Activated CD8-positive, alpha-beta T cell treated with anti-CD3 and anti-CD28 coated beads for 36 hours (primary cell): ENCODE measurements around the gene AVEN. TPM values are rescaled to one million over a fixed set of nuclear protein-coding genes. Genes with fewer than 3 reads are reported as not detected.
A peak's percentile ranks its signal among the peaks of the same experiment; 100 is the strongest.

Source experiments
- ATAC-seq: fragments of 200-7000 bp; cut with Tn5 transposase; one replicate; pipeline ENCODE4 v1.10.0; 2021; ENCODE audit warnings: mild to moderate bottlenecking, moderate library complexity
- CTCF ChIA-PET: fragments of 350-600 bp; sonication (Branson Sonifier 250); formaldehyde crosslinking; loops from one replicate; lab custom pipeline; 2021; ENCODE audit warnings: antibody characterized with exemption; lab: Charles Lee
- POLR2A ChIA-PET: fragments of 350-600 bp; sonication (Branson Sonifier 250); formaldehyde crosslinking; loops from one replicate; lab custom pipeline; 2021; ENCODE audit warnings: antibody characterized with exemption; lab: Charles Lee
- DNase-seq: peaks from one replicate; pipeline ENCODE4 v3.0.0-alpha.2; 2020
- H3K27ac Mint-ChIP-seq: one replicate; pipeline ENCODE4 v1.8.0; 2021; ENCODE audit warnings: mild to moderate bottlenecking, mixed read lengths
- H3K27me3 Mint-ChIP-seq: one replicate; pipeline ENCODE4 v1.8.0; 2021; ENCODE audit warnings: mixed read lengths
- H3K36me3 Mint-ChIP-seq: one replicate; pipeline ENCODE4 v1.8.0; 2021; ENCODE audit warnings: low read depth, mixed read lengths
- H3K4me1 Mint-ChIP-seq: one replicate; pipeline ENCODE4 v1.8.0; 2021; ENCODE audit warnings: low read depth, mixed read lengths
- H3K4me3 Mint-ChIP-seq: one replicate; pipeline ENCODE4 v1.8.0; 2021; ENCODE audit warnings: mild to moderate bottlenecking, moderate library complexity, mixed read lengths
- H3K9me3 Mint-ChIP-seq: one replicate; pipeline ENCODE4 v1.8.0; 2021; ENCODE audit warnings: mixed read lengths
- CTCF ChIP-seq: fragments of 200-600 bp; IDR thresholded peaks from one replicate; pipeline ENCODE4 v1.8.0; 2022; ENCODE audit warnings: antibody characterized with exemption, mild to moderate bottlenecking
- intact Hi-C: fragments of 100-400 bp; cut with micrococcal nuclease; formaldehyde crosslinking; loops from one replicate; pipeline ENCODE4 v1.10.0; 2022
- total RNA-seq, 2 experiments: library from RNA; stranded (reverse); gene quantifications; one replicate each; pipeline ENCODE4 v1.2.3, GENCODE V29; 2021

The AVEN gene
- total RNA-seq, 2 experiments from 2014 or later = 8.8 to 13.0 TPM

GRCh38 chr15:34043813-34044212 is 4.8 kb upstream of the AVEN start:
- intact Hi-C loops = no loop called here
- no peak for TF ChIP-seq CTCF
- peaks cover 1% of the 10 kb centered on the region for H3K9me3 Mint-ChIP-seq
- DNase-seq (no peak), ATAC-seq (no peak)
- H3K4me3 Mint-ChIP-seq = no peak overlapping the region
- H3K4me1 Mint-ChIP-seq = peaks cover 19% of the 10 kb centered on the region
- ChIA-PET CTCF (no interaction called here), POLR2A (no interaction called here)
- H3K27ac Mint-ChIP-seq = no peak overlapping the region
- no peaks in the 10 kb centered on the region for H3K27me3 Mint-ChIP-seq
- no peaks in the 10 kb centered on the region for H3K36me3 Mint-ChIP-seq

GRCh38 chr15:34043391-34043790 is 4.4 kb upstream of the AVEN start:
- peaks cover 19% of the 10 kb centered on the region for H3K4me1 Mint-ChIP-seq
- no peak overlapping the region for H3K4me3 Mint-ChIP-seq
- no peaks in the 10 kb centered on the region for H3K36me3 Mint-ChIP-seq
- no peak for ATAC-seq
- ChIA-PET CTCF (no interaction called here), POLR2A (no interaction called here)
- no peak for TF ChIP-seq CTCF
- no peaks in the 10 kb centered on the region for H3K27me3 Mint-ChIP-seq
- no peak for DNase-seq
- intact Hi-C loops = no loop called here
- no peak overlapping the region for H3K27ac Mint-ChIP-seq
- no peaks in the 10 kb centered on the region for H3K9me3 Mint-ChIP-seq

GRCh38 chr15:34039790-34040113 is 748 bp upstream of the AVEN start:
- no peaks in the 10 kb centered on the region for H3K9me3 Mint-ChIP-seq

GRCh38 chr15:34038023-34038870 is 757 bp downstream of the AVEN start:
- H3K27me3 Mint-ChIP-seq = no peaks in the 10 kb centered on the region
- H3K9me3 Mint-ChIP-seq = no peaks in the 10 kb centered on the region
- H3K4me3 Mint-ChIP-seq = peak overlapping the region; percentile 80
- intact Hi-C loops = no loop called here
- TF ChIP-seq CTCF = no peak
- H3K4me1 Mint-ChIP-seq = peaks cover 16% of the 10 kb centered on the region
- ChIA-PET CTCF (interaction anchor here (1.3 kb wide), 1 partner anchor 329 kb away, joined by 4 read pairs; the partner anchor contains the start of gene LPCAT4), POLR2A (interaction anchor here (0.9 to 2.0 kb wide), 6 partner anchors 9 to 950 kb away, joined by 3 to 9 read pairs (median 4); partner anchors contain the start of genes EMC7, KATNBL1, PGBD4 and ZNF770)
- no peaks in the 10 kb centered on the region for H3K36me3 Mint-ChIP-seq
- DNase-seq (peak; percentile 76), ATAC-seq (peak; percentile 73)
- peak overlapping the region; percentile 97 for H3K27ac Mint-ChIP-seq

More at GRCh38 chr15:34039790-34040113, 748 bp upstream of the AVEN start:
- Mint-ChIP-seq H3K4me3 (peak overlapping the region; percentile 75), H3K36me3 (no peaks in the 10 kb centered on the region), H3K27ac (peak overlapping the region; percentile 93), H3K4me1 (peaks cover 22% of the 10 kb centered on the region), H3K27me3 (no peaks in the 10 kb centered on the region)
- intact Hi-C loops = no loop called here
- no peak for ATAC-seq
- CTCF ChIA-PET = interaction anchor here (1.3 to 1.4 kb wide), 3 partner anchors 21 to 328 kb away, joined by 4 to 5 read pairs (median 4); partner anchors contain the start of gene LPCAT4
- POLR2A ChIA-PET = interaction anchor here (1.3 to 2.0 kb wide), 3 partner anchors 22 to 170 kb away, joined by 3 to 9 read pairs (median 3); partner anchors contain the start of genes EMC7, KATNBL1 and PGBD4
- no peak for TF ChIP-seq CTCF
- no peak for DNase-seq
